Vagina (tissue), 2 donors: ENCODE data around the gene PBX1. TPM values are rescaled to one million over a fixed set of nuclear protein-coding genes. Genes with fewer than 3 reads are reported as not detected.

Experiments used
- DNase-seq, 2 donors: peaks; one replicate each; pipeline ENCODE4 v3.0.0-alpha.2; 2017; ENCODE audit errors: extremely low spot score in 2 of 2
- H3K27ac ChIP-seq: fragments of 200-600 bp; sonication (generic); one replicate; pipeline ENCODE4 v1.5.1; 2019
- H3K27me3 ChIP-seq: fragments of 200-600 bp; sonication (generic); one replicate; pipeline ENCODE4 v1.5.1; 2019
- H3K36me3 ChIP-seq, 2 donors: fragments of 200-600 bp; sonication (generic); one replicate each; pipeline ENCODE4 v1.5.1; 2017 to 2019
- H3K4me1 ChIP-seq: fragments of 200-600 bp; sonication (generic); one replicate; pipeline ENCODE4 v1.5.1; 2019
- H3K4me3 ChIP-seq, 2 donors: fragments of 200-600 bp; sonication (generic); 1 replicate in 1 of 2; 2 replicates in 1 of 2; pipeline ENCODE4 v1.5.1; 2016 to 2019
- H3K9me3 ChIP-seq: fragments of 200-600 bp; sonication (generic); one replicate; pipeline ENCODE4 v1.5.1; 2019
- CTCF ChIP-seq, 3 experiments: fragments of 450-650 bp in 2 of 3; fragments of 200-600 bp in 1 of 3; sonication (generic) in 1 of 3; IDR thresholded peaks; one replicate each; pipeline ENCODE4 v1.5.1; 2017 to 2019; ENCODE audit warnings: antibody characterized with exemption in 3 of 3, mild to moderate bottlenecking in 2 of 3, moderate library complexity in 2 of 3
- POLR2A ChIP-seq, 2 donors: fragments of 450-650 bp; IDR thresholded peaks; one replicate each; pipeline ENCODE4 v1.6.1; 2017; ENCODE audit warnings: antibody characterized with exemption in 2 of 2, mild to moderate bottlenecking in 2 of 2, moderate library complexity in 2 of 2
- POLR2AphosphoS5 ChIP-seq, 2 donors: sonication (generic); formaldehyde crosslinking; IDR thresholded peaks; one replicate each; pipeline ENCODE4 v1.9.0; 2017; ENCODE audit warnings: antibody characterized with exemption in 2 of 2, mild to moderate bottlenecking in 2 of 2, low read depth in 1 of 2; ENCODE audit not compliant: insufficient read depth in 1 of 2
- intact Hi-C: fragments of 100-400 bp; cut with DNase I; formaldehyde crosslinking; loops from one replicate; pipeline ENCODE4 v1.15.1; 2023
- total RNA-seq: library from RNA; depleted of rRNA; stranded (reverse); fragments of >200 nt; gene quantifications from one replicate; pipeline ENCODE4 v1.2.3, GENCODE V29; 2016

The PBX1 gene
- total RNA-seq, 1 donor from 2014 or later: 69.0 TPM

GRCh38 chr1:164562947-164563520, 4.0 kb downstream of the PBX1 start:
- TF ChIP-seq POLR2AphosphoS5 (IDR thresholded peaks at IDR 0.05; ENCODE audit: insufficient read depth in 1 of 2, low read depth in 1 of 2) (no peak), CTCF (IDR thresholded peaks at IDR 0.05) (no peak), POLR2A (IDR thresholded peaks at IDR 0.05) (no peak)
- peaks cover 51% of the 10 kb centered on the region for H3K4me1 ChIP-seq
- intact Hi-C loops: loop anchor here (2.0 to 10.0 kb wide), 3 partner anchors 14 to 224 kb away; no protein-coding TSS in a partner anchor
- H3K27me3 ChIP-seq: no peaks in the 10 kb centered on the region
- H3K27ac ChIP-seq: peak overlapping the region; percentile 95
- no peaks in the 10 kb centered on the region for H3K36me3 ChIP-seq
- no peaks in the 10 kb centered on the region for H3K9me3 ChIP-seq
- peak overlapping the region; percentile 82 to 91 for H3K4me3 ChIP-seq
- DNase-seq: no peak

- TF ChIP-seq POLR2A (IDR thresholded peaks at IDR 0.05): no peak
- H3K4me3 ChIP-seq: peak overlapping the region; percentile 82 to 91
- H3K36me3 ChIP-seq: no peaks in the 10 kb centered on the region
- no peaks in the 10 kb centered on the region for H3K9me3 ChIP-seq
- intact Hi-C loops: loop anchor here (2.0 to 10.0 kb wide), 3 partner anchors 13 to 223 kb away; no protein-coding TSS in a partner anchor
- DNase-seq: no peak
- H3K27ac ChIP-seq: peak overlapping the region; percentile 95
- H3K4me1 ChIP-seq: peaks cover 51% of the 10 kb centered on the region
- H3K27me3 ChIP-seq: no peaks in the 10 kb centered on the region
These were observed 4.9 kb downstream of the PBX1 start for GRCh38 chr1:164563721-164564360.

- no peaks in the 10 kb centered on the region for H3K36me3 ChIP-seq
- intact Hi-C loops: loop anchor here (5.0 to 10.0 kb wide), 2 partner anchors 50 to 223 kb away; no protein-coding TSS in a partner anchor
- DNase-seq: no peak
- peak overlapping the region; percentile 95 for H3K27ac ChIP-seq
- no peaks in the 10 kb centered on the region for H3K9me3 ChIP-seq
- H3K27me3 ChIP-seq: no peaks in the 10 kb centered on the region
- TF ChIP-seq POLR2AphosphoS5 (IDR thresholded peaks at IDR 0.05; ENCODE audit: insufficient read depth in 1 of 2, low read depth in 1 of 2) (no peak), POLR2A (IDR thresholded peaks at IDR 0.05) (no peak)
- peaks cover 55% of the 10 kb centered on the region for H3K4me1 ChIP-seq
- H3K4me3 ChIP-seq: peak overlapping the region; percentile 82 to 91
These were observed 5.4 kb downstream of the PBX1 start for GRCh38 chr1:164564378-164564777.

GRCh38 chr1:164565357-164565756, 6.4 kb downstream of the PBX1 start:
- H3K27ac ChIP-seq: peak overlapping the region; percentile 95
- H3K9me3 ChIP-seq: no peaks in the 10 kb centered on the region
- peak overlapping the region; percentile 82 to 91 for H3K4me3 ChIP-seq
- no peaks in the 10 kb centered on the region for H3K27me3 ChIP-seq
- no peak for DNase-seq
- peaks cover 55% of the 10 kb centered on the region for H3K4me1 ChIP-seq
- intact Hi-C loops: loop anchor here (10.0 kb wide), 1 partner anchor 49 kb away; no protein-coding TSS in a partner anchor
- no peak for TF ChIP-seq CTCF (IDR thresholded peaks at IDR 0.05)
- no peak for TF ChIP-seq POLR2A (IDR thresholded peaks at IDR 0.05)
- TF ChIP-seq POLR2AphosphoS5 (IDR thresholded peaks at IDR 0.05; ENCODE audit: insufficient read depth in 1 of 2, low read depth in 1 of 2): no peak
- H3K36me3 ChIP-seq: no peaks in the 10 kb centered on the region

- DNase-seq: no peak
- Histone ChIP-seq H3K4me3 (peak overlapping the region in 1 of 2 donors; percentile 17), H3K4me1 (peaks cover 60% of the 10 kb centered on the region)
These were observed 8.8 kb downstream of the PBX1 start for GRCh38 chr1:164567774-164568173.

More at GRCh38 chr1:164567774-164568173, 8.8 kb downstream of the PBX1 start:
- intact Hi-C loops: loop anchor here (10.0 kb wide), 1 partner anchor 47 kb away; no protein-coding TSS in a partner anchor
- H3K27ac ChIP-seq: peak overlapping the region; percentile 95
- no peaks in the 10 kb centered on the region for H3K27me3 ChIP-seq
- TF ChIP-seq CTCF (IDR thresholded peaks at IDR 0.05) (no peak), POLR2AphosphoS5 (IDR thresholded peaks at IDR 0.05; ENCODE audit: insufficient read depth in 1 of 2, low read depth in 1 of 2) (no peak)
- H3K9me3 ChIP-seq: no peaks in the 10 kb centered on the region
- H3K36me3 ChIP-seq: no peaks in the 10 kb centered on the region
